Erythroblast (primary cell): Measurements from ENCODE around the gene GIPC1.
"Not testable (repeated sequence)": the region's sequence is repeated elsewhere in the genome, so short reads cannot be mapped to it uniquely, and the experiment has no call there.

ENCODE experiments used
- DNase-seq, 2 experiments: peaks; one replicate each; lab custom pipeline; 2025; lab: John Stamatoyannopoulos, UW
- GATA1 ChIP-seq: IDR thresholded peaks from 2 replicates; pipeline ENCODE4 v1.6.1; 2011; ENCODE audit warnings: low read depth, mild to moderate bottlenecking, control low read depth, low read length, moderate library complexity
- POLR2A ChIP-seq: IDR thresholded peaks from 2 replicates; pipeline ENCODE4 v1.6.1; 2011; ENCODE audit warnings: mild to moderate bottlenecking, low read length

Gene GIPC1

GRCh38 chr19:14512406-14512961 lies 16.6 kb upstream of the GIPC1 start:
- TF ChIP-seq POLR2A: no peak
- no peak for TF ChIP-seq GATA1
- DNase-seq: no peak

- TF ChIP-seq POLR2A (no peak), GATA1 (no peak)
- DNase-seq: no peak
Observed at GRCh38 chr19:14511229-14511593, 15.3 kb upstream of the GIPC1 start.

GRCh38 chr19:14510311-14511228 lies 14.6 kb upstream of the GIPC1 start:
- TF ChIP-seq GATA1 (no peak), POLR2A (no peak)

GRCh38 chr19:14507704-14508542 lies 12.0 kb upstream of the GIPC1 start:
- DNase-seq: no peak

More at GRCh38 chr19:14510311-14511228, 14.6 kb upstream of the GIPC1 start:
- DNase-seq: peak in 1 of 2 experiments; percentile 34

GRCh38 chr19:14505488-14506239 lies 9.7 kb upstream of the GIPC1 start:
- TF ChIP-seq POLR2A: no peak
- TF ChIP-seq GATA1: no peak
- DNase-seq: peak; percentile 65 to 81

More at GRCh38 chr19:14507704-14508542, 12.0 kb upstream of the GIPC1 start:
- no peak for TF ChIP-seq GATA1

GRCh38 chr19:14504575-14504974 lies 8.6 kb upstream of the GIPC1 start:
- DNase-seq: not testable (repeated sequence)

- TF ChIP-seq POLR2A (no peak), GATA1 (no peak)
Observed at GRCh38 chr19:14503285-14503684, 7.4 kb upstream of the GIPC1 start.

GRCh38 chr19:14502334-14503092 lies 6.6 kb upstream of the GIPC1 start:
- TF ChIP-seq POLR2A (no peak), GATA1 (no peak)
- DNase-seq: no peak

More at GRCh38 chr19:14503285-14503684, 7.4 kb upstream of the GIPC1 start:
- DNase-seq: no peak

GRCh38 chr19:14497228-14497921 lies 1.4 kb upstream of the GIPC1 start:
- no peak for TF ChIP-seq POLR2A
- TF ChIP-seq GATA1: no peak
- DNase-seq: no peak

GRCh38 chr19:14496834-14497227 lies 904 bp upstream of the GIPC1 start:
- TF ChIP-seq POLR2A: no peak
- no peak for TF ChIP-seq GATA1
- DNase-seq: peak in 1 of 2 experiments; percentile 17

- DNase-seq: no peak
- no peak for TF ChIP-seq GATA1
- no peak for TF ChIP-seq POLR2A
Observed at GRCh38 chr19:14495672-14496028, 277 bp downstream of the GIPC1 start.

GRCh38 chr19:14494910-14495671 lies 836 bp downstream of the GIPC1 start:
- no peak for DNase-seq
- no peak for TF ChIP-seq POLR2A
- no peak for TF ChIP-seq GATA1
